ENCODE results near the gene CSNK1G3. TPM values are rescaled to one million over a fixed set of nuclear protein-coding genes. Genes with fewer than 3 reads are reported as not detected.

Gene CSNK1G3
- polyA plus RNA-seq (2011; rRNA removed): 36.4 and 50.9 TPM in 2 replicates
- 13.2 and 17.5 TPM in 2 replicates for polyA plus RNA-seq (2012; cell fraction: cytosol; rRNA removed)
- polyA plus RNA-seq (2012; cell fraction: nucleus; rRNA removed): 9.2 and 11.2 TPM in 2 replicates
- 24.0 to 26.3 TPM (median 24.7 TPM) in 3 replicates for polyA plus RNA-seq (2017; fragmentation: RNase III; extraction: RNeasy Plus Mini Kit Qiagen cat#74134 plus additional on column Dnase treatment)
- 19.8 and 23.9 TPM in 2 replicates for polyA minus RNA-seq (2011; rRNA and poly(A)+ RNA removed)

- H3K9me3 ChIP-seq: no peaks in the 10 kb centered on the region
- H3K27ac ChIP-seq: peak within 1 kb of the TSS; percentile 96 to 97
- DNase-seq (ENCODE audit: low read depth in 1 of 2, low spot score in 1 of 2): peak; percentile 94 to 97
- H3K4me2 ChIP-seq: peak within 1 kb of the TSS; percentile 85
- ChIA-PET POLR2A (interaction anchor here (0.6 to 4.9 kb wide), 26 partner anchors 9 to 1550 kb away, joined by 3 to 125 read pairs (median 4); partner anchors contain the start of genes CEP120, SNX24 and SRFBP1), CTCF (interaction anchor here (0.6 to 2.6 kb wide), 4 partner anchors 11 to 116 kb away, joined by 3 to 14 read pairs (median 4); partner anchors contain the start of gene CEP120)
- peak; percentile 94 to 98 for ATAC-seq
- WGBS (ENCODE audit: missing lambda C conversion rate): 2% methylated on average over 55 of the region's 82 CpGs
- H3K4me1 ChIP-seq: peaks cover 24% of the 10 kb centered on the region
- peak within 1 kb of the TSS; percentile 93 for H3K4me3 ChIP-seq
- FAIRE-seq: peak; percentile 7
- TF ChIP-seq HOXB13 (CRISPR knock-in tag; IDR thresholded peaks at IDR 0.05; ENCODE audit: low read depth): no peak
- TF ChIP-seq TP53 (CRISPR knock-in tag; IDR thresholded peaks at IDR 0.05): no peak
- TF ChIP-seq, protein P1, sequence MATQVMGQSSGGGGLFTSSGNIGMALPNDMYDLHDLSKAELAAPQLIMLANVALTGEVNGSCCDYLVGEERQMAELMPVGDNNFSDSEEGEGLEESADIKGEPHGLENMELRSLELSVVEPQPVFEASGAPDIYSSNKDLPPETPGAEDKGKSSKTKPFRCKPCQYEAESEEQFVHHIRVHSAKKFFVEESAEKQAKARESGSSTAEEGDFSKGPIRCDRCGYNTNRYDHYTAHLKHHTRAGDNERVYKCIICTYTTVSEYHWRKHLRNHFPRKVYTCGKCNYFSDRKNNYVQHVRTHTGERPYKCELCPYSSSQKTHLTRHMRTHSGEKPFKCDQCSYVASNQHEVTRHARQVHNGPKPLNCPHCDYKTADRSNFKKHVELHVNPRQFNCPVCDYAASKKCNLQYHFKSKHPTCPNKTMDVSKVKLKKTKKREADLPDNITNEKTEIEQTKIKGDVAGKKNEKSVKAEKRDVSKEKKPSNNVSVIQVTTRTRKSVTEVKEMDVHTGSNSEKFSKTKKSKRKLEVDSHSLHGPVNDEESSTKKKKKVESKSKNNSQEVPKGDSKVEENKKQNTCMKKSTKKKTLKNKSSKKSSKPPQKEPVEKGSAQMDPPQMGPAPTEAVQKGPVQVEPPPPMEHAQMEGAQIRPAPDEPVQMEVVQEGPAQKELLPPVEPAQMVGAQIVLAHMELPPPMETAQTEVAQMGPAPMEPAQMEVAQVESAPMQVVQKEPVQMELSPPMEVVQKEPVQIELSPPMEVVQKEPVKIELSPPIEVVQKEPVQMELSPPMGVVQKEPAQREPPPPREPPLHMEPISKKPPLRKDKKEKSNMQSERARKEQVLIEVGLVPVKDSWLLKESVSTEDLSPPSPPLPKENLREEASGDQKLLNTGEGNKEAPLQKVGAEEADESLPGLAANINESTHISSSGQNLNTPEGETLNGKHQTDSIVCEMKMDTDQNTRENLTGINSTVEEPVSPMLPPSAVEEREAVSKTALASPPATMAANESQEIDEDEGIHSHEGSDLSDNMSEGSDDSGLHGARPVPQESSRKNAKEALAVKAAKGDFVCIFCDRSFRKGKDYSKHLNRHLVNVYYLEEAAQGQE (IDR thresholded peaks at IDR 0.05): no peak
- TF ChIP-seq ZFP36 (IDR thresholded peaks at IDR 0.05; ENCODE audit: borderline replicate concordance, partially characterized antibody): no peak
- peak; percentile 94 for TF ChIP-seq MAFK (IDR thresholded peaks at IDR 0.05; ENCODE audit: partially characterized antibody)
- no peak for TF ChIP-seq MAZ (IDR thresholded peaks at IDR 0.05; ENCODE audit: borderline replicate concordance, low read depth, low read length)
- TF ChIP-seq GATA3 (IDR thresholded peaks at IDR 0.05; ENCODE audit: borderline replicate concordance): no peak
- TF ChIP-seq EP300 (IDR thresholded peaks at IDR 0.05): no peak
- no peak for TF ChIP-seq EHF (CRISPR knock-in tag; IDR thresholded peaks at IDR 0.05)
- TF ChIP-seq JUN (IDR thresholded peaks at IDR 0.05): peak; percentile 90 to 92
- TF ChIP-seq HOXB5 (CRISPR knock-in tag; IDR thresholded peaks at IDR 0.05): no peak
- TF ChIP-seq USF2 (IDR thresholded peaks at IDR 0.05): no peak
- TF ChIP-seq ZNF302 (CRISPR knock-in tag; IDR thresholded peaks at IDR 0.05): no peak
- peak in 1 of 2 experiments; percentile 47; a peak in 1 of 4 replicates for TF ChIP-seq CEBPB (IDR thresholded peaks at IDR 0.05)
- TF ChIP-seq ZSCAN20 (CRISPR knock-in tag; IDR thresholded peaks at IDR 0.05): no peak
- no peak for TF ChIP-seq RNF2 (IDR thresholded peaks at IDR 0.05; ENCODE audit: borderline replicate concordance, low read depth)
- TF ChIP-seq E2F6 (IDR thresholded peaks at IDR 0.05; ENCODE audit: borderline replicate concordance, low read depth): no peak
- TF ChIP-seq BCL3 (IDR thresholded peaks at IDR 0.05): peak; percentile 95; the same call in 2 of the 3 replicates
- no peak for TF ChIP-seq KDM1A (IDR thresholded peaks at IDR 0.05; ENCODE audit: low read depth)
- no peak for TF ChIP-seq RAD21 (conservative IDR thresholded peaks at IDR 0.05 in 1 of 2, IDR thresholded peaks at IDR 0.05 in 1 of 2)
- peak; percentile 79 for TF ChIP-seq PHF8 (IDR thresholded peaks at IDR 0.05; ENCODE audit: borderline replicate concordance, low read depth)
- no peak for TF ChIP-seq CBX8 (IDR thresholded peaks at IDR 0.05)
- TF ChIP-seq ESRRA (IDR thresholded peaks at IDR 0.05; ENCODE audit: borderline replicate concordance, low read length): no peak
- no peak for TF ChIP-seq NFE2L2 (conservative IDR thresholded peaks at IDR 0.05; ENCODE audit: low read length)
- TF ChIP-seq SMC3 (IDR thresholded peaks at IDR 0.05): no peak
- no peak for TF ChIP-seq HOXA7 (CRISPR knock-in tag; IDR thresholded peaks at IDR 0.05)
- no peak for TF ChIP-seq ZC3H11A (IDR thresholded peaks at IDR 0.05)
- TF ChIP-seq FOSB (CRISPR knock-in tag; IDR thresholded peaks at IDR 0.05): no peak
- TF ChIP-seq JUNB (IDR thresholded peaks at IDR 0.05): no peak
- no peak for TF ChIP-seq KDM5A (IDR thresholded peaks at IDR 0.05)
- TF ChIP-seq, protein P2, sequence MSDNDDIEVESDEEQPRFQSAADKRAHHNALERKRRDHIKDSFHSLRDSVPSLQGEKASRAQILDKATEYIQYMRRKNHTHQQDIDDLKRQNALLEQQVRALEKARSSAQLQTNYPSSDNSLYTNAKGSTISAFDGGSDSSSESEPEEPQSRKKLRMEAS (IDR thresholded peaks at IDR 0.05): 0 out of 2 replicates have a peak, but pooled peaks have one; percentile 43
- no peak for TF ChIP-seq CBX2 (IDR thresholded peaks at IDR 0.05; ENCODE audit: borderline replicate concordance, low read depth)
- TF ChIP-seq TFCP2L1 (CRISPR knock-in tag; IDR thresholded peaks at IDR 0.05): peak; percentile 24; the same call in 1 of the 2 replicates
Observed at GRCh38 chr5:123511648-123512605, at the start of gene CSNK1G3. CSNK1G3 (plus strand) TSS chr5:123512177; CDS start chr5:123545664, 33,487 bp downstream.

Data from A549 (cell line).